HG03342 (cell line): Measurements from ENCODE around the gene PI16.
"Not testable (repeated sequence)": the region's sequence is repeated elsewhere in the genome, so short reads cannot be mapped to it uniquely, and the experiment has no call there.

Experiments
- ATAC-seq: cut with Tn5 transposase; IDR thresholded peaks from one replicate; pipeline ENCODE4 v1.9.1; 2021; ENCODE audit warnings: mild to moderate bottlenecking, moderate library complexity; ENCODE audit not compliant: unreplicated experiment

PI16 gene

DNA sequence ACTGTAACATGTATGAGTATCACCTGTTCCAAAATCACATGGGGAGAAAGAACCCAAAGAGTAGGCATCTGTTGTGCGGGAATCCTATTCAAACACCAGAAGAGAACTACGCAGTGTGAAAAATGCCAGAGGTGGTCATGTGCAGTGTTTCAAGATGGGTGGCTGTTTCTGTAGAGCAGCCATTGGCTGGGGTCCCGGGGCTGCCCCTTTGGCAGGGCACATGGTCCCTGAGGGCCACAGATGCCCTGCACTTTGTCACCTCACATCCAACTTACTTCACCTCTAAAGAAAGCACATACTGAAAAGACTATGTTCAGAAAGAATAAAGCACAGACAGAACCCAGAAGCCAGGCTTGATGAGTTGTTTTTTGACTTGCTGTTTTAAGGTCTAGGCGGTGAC is 19.1 kb downstream of the PI16 start:
- no peak for ATAC-seq

DNA sequence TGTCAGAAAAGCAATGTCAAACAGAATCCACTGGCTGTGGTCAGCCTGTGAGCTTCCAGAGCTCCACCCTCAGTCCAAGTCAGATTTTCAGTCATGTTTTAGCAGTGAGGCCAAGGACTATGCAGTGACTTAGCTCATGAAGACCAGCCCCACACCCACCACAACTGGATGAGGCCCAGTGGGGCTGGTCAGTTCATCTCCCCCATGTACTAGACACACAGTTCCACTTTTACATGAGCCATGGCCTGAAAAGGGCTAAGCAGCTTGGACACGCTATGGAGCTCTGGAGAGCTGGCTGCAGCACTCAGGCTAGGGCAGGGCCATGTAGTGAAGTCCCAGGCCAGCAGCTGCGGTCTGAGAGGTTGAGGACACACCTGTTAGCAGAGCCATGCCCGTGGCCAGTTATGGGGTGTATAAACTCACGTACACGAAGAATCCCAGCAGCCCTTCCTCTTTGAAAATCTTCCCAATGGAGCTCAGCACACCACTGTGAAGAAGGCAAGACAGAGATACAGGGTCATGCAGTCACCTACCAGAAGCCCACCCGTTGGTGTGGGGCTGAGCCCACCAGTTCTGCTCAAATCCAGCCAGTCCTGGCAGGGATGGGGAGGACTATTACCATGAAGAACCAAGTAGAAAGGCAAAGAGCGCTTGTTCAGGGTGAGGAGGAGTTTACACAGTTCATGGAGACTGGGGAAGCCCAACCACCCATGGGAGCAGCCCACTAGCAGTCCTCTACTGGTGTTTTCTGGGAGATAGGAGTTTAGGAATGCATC is 20.9 kb downstream of the PI16 start:
- ATAC-seq, result no peak

DNA sequence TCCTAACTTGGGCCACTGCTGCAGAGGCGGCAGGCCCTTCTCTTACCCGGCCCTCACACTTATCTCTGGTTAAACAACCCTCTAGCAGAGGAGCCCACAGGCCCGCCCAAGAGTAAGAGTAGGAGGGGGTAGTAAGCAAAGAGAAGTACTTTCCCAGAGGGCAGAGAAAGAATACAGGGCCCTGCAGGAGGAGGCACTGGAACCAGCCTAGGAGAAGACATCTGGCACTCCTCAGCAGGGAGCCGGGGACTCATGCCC is 21.4 kb downstream of the PI16 start:
- ATAC-seq, result no peak

DNA sequence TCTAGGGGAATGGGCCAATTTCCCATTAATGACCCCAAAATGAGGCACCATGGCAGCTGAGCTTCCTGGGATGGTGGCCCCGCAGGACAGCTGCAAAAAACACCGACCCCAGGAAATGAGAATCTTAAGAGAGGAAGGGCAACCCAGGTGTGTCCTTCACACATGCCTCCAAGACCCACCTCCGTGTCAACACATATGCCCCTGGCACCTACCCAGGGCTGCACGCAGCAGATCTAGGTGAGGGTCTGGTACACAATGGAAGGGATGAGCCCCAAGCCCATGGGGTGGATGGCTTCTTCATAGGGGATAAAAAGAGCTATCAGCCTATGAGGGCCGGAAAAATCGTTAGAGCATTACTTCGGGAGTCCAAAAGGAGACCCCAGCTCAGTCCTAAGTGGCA is 22.0 kb downstream of the PI16 start:
- ATAC-seq, result no peak

DNA sequence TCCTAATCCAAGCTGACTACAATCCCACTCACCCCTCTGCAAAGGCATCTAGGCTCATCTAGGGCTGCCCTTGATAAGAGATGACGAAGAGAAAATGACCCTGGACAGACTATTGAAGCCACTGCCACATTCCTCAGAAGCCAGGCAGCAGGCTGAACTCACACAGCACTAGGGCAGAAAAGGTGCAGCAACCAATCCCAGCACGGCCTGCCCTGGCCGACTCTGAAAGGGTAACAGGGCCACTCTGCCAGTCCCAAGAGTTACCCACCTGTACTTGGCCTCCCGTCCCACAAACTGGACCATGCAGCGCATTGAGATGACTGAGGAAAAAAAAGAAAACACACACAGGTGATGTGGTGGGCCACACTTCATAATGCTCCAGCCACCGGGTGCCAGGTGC is 22.4 kb downstream of the PI16 start:
- no peak for ATAC-seq

DNA sequence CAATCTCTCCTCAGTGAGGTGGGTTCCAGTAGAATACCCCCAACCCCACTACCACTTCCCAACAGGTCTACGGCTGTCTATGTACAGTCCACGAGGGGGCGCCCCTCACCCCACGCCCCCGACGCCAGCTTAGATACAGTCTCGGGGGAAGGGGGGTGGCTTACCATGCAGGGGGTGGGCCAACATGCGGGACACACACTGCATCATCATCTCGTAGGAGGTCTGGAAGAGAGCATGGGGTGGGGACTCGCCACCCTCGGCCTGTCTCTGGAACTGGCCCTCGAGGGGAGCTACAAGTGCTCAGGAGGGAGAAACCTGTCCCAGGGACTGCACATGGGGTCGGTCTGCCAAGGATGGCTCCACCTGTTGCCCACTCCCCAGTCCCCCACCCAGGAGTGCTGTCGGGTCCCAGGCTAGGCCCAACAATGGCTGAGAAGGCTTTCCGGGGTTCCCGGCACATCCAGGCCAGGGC is 23.0 kb downstream of the PI16 start:
- no peak for ATAC-seq

DNA sequence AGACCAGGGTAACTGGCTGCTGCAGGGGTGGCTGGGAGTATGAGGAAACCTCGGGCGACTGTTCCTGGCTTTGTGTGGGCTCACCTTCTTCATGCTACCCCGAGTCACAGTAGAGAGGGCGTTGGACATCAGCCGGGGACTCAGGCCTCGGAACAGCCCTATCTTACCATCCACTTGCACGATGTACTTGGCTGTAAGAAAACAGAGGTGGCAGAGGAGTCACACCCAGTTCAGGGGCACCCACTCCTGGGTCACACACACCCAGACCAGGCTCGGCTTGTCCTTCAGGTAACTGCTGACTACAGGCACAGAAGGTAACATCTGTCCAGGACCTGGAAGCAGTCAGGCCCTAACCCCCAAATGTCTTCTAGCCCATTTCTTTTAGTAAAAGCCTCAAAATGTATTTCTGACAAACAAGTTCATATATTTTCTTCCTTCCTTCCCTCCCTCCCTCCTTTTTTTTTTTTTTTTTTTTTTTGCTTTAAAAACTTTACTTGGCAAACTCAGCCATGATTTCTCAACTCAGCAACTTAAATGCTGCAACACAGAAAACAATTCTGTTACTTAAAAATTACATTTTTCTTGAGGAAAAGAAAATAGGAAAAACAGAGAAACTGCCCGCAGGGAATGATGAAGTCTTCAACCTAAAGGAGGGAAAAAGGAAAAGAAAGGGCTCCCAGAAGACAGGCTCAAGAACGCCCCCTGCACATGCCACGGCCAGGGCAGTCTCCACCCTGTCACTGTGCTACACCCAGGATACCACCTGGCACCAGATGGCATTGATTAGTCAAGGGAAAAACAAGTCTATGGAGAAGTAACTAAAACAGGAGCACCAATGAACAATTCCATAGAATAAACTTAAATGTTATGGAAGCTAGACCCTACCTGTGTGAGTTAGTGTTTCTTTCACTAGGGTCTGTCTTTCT is 24.1 kb downstream of the PI16 start:
- no peak for ATAC-seq

DNA sequence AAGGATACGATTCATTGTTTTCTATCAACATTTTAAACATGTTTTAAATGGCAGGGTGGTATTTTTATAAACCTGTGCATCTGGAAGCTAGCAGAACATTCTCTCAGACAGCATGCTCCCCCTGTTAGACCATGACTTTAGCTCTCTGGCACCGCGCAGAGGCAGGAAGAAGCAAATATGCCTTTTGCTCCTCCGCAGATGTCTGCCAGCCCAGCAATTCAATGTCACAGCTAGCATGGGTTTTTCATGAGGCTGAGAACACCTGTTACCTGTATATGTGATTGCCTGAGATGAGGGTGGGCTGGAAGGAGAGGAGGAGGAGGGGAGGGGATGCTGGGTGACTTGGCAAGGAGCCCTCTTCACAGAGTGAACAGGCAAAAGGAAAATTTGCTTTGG is 24.8 kb downstream of the PI16 start:
- no peak for ATAC-seq

DNA sequence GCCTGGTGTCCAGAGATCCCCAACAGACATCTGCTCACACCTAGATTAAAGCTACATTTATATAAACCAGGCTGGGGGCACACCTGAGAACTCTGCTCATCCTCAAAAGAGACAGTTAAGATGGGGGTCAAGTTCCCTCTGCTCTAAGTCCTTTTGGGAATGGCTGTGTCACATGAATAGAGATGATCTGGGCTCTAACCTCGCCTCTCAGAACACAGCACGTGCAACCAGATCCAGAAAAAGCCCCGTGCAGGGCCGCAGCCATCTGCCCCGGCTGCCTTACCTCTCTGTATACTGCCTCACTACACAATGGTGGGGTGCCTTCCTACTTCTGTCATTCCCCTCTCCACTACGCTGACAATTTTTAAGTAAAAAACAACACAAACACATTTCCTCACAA is 25.6 kb downstream of the PI16 start:
- ATAC-seq, result no peak

DNA sequence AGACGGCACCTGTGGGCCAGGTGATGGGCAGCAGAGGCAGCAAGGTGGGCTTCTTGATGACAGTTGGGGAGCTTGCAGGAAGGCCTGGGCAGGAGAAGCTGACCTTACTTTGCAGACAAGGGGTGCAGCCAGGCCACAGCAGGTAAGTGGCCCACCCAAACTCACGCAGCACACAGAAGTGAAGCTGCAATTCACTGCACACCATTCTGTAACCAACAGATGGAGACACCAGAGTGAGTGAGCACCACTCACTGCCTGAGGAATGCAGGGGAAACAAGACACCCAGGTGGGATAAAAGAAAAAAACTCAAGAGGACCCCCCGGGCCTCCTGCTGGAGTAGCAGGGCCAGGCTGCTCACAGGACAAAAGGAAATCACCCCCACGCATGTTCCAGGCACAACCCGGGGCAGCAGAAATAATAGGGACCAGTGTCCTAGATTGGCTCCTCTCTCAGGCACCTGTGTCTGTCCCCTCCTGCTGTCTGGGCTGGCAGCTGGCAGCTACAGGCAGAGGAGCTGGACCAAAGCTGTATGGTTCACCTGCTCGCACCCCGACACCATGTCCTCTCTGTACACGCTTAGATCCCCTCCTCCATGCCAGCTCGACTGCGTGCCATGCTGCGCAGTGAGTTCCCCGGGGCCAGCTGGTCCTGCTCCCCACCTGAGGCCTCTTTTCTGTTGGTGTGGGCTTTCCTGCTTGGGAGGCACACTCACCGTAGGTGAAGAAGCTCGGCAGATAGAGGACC is 26.5 kb downstream of the PI16 start:
- ATAC-seq, result no peak

DNA sequence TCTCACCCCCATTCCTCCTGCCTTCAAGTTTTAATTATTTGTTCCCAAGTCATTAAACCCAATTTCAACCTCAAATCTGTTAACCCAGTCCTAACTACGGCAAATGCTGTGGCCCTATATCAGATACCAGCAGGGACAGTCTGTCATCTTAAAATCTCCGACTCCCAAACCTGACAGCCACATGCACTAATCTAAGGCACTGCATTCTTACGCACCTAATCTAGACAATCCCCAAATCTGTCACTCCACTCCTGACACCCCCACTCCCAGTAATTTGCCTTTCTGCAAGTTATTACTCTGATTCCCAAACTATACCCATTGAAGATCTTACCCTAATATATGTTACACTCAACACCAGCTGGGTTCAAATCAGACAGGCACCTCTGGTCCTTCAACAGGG is 29.0 kb downstream of the PI16 start:
- ATAC-seq, result no peak

DNA sequence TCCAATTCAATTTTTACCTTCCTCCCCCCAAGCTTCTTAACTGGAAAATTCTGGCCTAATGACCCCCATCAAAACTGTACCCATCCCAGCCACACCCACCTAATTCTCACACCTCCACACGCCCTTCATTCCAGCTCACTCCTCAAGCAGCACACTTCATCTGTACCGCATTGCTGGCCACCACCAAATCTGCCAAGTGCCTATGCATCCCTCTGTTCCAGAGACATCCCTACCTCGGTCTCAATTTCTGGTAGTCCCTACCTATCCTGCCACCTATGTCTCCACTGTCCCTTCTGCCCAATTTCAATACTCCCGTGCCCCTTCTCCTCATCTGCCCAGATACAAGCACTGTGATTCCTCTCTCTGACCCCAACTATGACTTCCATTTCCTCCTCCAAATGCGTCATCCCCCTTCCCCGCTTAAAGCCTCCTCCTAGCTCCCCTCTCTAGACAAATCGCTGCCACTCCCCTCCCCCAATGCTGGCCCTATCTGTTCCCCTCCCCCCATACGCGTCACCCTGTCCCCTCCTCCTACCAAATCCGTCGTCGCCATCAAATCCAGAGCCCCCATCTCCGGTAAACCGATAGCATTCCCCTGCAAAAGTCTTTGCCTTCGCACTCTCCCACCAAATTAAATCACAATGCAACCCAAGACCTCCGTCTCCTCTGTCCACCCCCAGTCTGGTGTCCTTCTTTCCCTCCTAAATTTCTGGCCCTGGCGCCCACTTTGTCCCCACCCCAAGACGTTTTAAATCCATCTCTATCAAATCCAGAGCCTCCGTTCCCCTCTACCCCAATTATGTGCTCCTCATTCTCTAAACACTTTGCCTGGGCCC is 30.3 kb downstream of the PI16 start:
- no peak for ATAC-seq

DNA sequence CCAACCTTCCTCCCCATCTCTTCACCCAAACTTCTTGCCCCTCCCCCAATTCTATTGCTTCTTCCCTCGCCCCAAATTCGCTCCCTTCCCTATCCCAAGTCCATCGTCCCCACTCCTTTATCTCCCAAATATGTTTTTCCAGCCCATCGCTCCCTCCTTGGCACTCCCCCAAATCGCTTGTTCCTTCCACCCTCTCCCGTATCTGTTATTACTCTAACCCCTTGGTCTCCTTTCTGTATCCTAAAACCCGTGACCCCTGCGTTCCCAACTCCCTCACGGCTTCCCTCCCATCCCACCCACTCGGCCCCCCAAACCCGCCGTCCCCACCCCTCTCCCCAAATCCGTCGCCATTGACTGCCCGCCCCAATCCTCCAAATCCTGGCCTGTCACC is 30.9 kb downstream of the PI16 start:
- ATAC-seq, result no peak

DNA sequence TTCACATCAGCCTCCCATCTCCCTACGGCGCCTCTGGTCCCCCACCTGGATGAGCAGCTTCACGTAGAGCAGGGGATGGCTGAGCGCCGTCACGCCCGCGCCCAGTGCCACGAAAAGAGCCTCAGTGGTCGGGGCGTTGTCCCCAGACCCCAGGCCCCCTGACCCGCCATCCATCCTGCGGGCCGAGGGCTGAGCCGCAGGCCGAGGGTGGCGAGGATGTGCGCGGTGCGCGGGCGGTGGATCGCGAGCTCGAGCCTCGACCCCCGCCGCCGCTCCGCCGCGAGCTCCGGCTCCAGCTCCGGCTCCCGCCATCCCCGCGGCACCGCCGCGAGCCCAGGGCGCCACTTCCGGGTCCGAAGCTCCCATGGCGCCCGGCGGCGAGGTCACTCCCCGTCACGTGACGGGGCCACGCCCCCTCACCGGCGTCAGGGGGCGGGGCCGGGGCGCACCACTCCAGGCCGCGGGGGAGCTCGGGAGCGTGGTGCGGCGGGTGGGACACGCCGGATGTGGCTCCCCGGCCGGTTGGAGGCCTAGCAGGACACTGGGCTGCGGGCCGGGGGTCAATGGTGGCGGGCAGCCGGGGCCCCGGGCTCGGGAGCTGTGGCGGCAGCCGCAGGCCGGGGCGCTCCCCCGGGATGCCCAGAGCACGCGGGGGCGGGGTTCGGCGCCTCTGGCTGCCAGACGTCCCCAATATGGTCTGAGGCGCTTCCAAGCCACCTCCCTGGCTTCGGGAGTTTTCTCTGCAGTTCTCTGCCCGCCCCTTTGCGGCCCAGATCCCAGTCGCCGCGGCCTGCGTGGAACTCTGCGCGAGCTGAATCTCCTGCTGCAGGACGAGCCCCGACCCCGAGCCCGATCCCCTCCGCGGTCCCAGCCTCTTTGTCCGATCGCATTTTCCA is 31.5 kb downstream of the PI16 start, which contains the start of gene MTCH1:
TSS of gene MTCH1 (minus strand) at position 389 of the 896 bp plus-strand sequence. CDS start at position 366, 23 bp downstream.
- peak; percentile 75 for ATAC-seq

DNA sequence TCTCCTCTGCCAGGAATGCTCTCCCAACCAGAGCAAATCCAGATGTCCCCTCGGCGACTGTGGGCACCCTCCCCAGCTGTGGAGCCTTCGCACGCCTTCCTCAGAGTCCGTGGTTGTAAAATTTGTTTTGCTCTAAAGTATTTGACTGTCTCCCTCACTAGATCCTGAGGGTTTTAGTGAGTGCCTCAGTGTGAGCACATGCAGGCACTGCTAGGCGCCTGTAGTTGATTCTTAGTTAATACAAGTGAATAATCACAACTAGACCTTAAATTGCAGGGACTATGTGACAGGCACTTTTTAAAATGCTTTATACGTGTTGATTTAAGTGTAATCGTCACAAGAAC is 32.1 kb downstream of the PI16 start:
- ATAC-seq, result peak; percentile 11

DNA sequence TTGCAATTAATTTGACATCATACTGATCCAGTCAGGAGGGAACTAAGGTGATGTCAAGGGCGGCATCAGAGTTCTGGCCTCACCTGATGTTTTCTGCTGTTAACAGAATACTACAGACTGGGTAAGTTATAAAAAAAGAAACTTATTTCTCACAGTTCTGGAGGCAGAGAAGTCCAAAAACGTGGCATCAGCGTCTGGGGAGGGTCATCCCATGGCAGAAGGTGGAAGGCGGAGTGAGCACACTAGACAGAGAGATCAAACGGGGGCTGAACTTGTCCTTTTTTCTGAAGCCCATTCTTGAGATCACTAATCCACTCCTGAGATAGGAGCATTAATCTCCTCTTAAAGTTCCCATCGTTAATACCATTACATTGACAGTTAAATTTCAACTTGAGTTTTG is 34.7 kb downstream of the PI16 start:
- no peak for ATAC-seq

DNA sequence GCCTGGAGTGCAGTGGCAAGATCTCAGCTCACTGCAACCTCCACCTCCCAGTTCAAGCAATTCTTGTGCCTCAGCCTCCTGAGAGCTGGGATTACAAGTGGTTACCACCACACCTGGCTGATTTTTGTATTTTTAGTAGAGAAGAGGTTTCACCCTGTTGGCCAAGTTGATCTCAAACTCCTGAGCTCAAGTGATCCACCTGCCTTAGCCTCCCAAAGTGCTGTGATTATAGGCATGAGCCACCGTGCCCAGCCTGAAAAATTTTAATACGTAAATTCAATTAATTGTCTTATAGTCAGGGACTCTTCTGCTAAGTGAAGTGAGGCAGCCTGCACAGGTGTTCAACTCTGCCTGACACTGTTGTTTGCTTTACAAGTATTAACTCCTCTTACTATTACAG is 35.9 kb downstream of the PI16 start:
- ATAC-seq, result not testable (repeated sequence)

DNA sequence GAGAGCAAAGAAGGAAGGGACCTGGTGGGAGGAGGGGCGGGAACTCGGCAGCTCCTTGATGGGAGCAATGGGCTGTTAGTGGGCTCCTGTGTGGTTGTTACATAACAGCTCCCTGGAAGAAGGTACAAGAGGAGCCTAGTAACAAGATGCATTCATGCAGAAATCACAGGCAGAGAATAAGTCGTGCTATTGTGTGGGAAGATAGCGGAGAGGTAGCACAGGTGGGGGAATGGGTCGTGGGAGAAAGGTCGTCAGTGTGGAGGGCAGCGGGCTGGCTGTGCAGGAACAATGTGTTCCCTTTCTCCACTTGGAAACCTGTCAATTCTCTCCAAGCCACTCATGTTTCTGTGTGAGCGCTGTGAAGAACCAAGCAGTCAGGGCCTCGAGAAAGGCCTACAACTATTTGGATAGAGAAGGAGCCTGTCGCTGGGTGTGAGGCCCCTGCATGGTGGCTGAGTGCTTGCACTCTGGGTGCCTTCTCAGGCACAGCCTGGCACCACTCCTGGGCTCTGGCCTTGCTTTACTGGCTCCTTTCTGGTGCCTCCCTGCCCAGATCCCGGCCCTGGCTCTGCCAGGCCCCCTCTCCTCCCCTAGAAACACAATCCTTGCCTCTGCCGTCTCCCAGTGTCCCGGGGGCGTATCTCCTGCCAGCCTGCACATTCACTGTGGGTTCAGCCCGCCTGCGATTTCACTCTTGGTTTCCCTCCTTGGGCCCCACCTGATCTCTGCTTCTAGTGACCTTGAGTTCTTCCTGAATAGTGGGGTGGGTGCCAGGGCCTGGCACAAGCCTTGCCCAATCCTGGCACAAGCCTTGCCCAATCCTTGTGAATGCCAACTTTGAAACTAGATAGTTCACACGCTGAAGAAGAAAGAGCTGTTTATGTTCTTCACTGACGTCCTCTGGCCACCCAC is 43.5 kb downstream of the PI16 start:
- ATAC-seq, result no peak

DNA sequence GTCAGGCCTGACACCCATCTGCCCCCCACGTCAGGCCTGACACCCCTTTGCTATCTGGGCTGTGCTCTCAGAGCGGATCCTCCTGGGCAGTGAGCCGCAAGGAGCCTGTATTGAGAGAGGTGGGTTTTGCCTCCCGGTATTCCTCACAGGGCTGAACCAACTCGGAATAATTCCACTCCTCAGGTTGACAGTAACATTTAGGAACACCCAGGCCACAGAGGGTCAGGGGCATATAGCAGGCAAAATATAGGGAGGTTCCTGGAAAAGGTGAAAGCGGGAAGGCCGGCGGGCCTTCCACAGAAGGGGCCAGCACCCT is 44.1 kb downstream of the PI16 start:
- ATAC-seq, result no peak
